ENCODE results near the gene PSTPIP1.

GRCh38 chr15:77013776-77014131 is 18.8 kb downstream of the PSTPIP1 start:
- TF ChIP-seq CTCF (conservative IDR thresholded peaks at IDR 0.05; ENCODE audit: low read length), result no peak
- TF ChIP-seq EZH2phosphoT487 (IDR thresholded peaks at IDR 0.05; ENCODE audit: borderline replicate concordance, low read depth, low read length), result no peak

All from OCI-LY7 (cell line).